ENCODE measurements around the gene KHDC4. TPM values are rescaled to one million over a fixed set of nuclear protein-coding genes. Genes with fewer than 3 reads are reported as not detected.

KHDC4 gene
- total RNA-seq, 1 experiment from 2014 or later, result 107 TPM

GRCh38 chr1:155890251-155890650 lies 44.0 kb downstream of the KHDC4 start:
- Mint-ChIP-seq H3K9me3 (ENCODE audit: low read depth, unreplicated experiment) (no peaks in the 10 kb centered on the region), H3K27me3 (ENCODE audit: unreplicated experiment) (no peaks in the 10 kb centered on the region), H3K27ac (ENCODE audit: unreplicated experiment) (no peak overlapping the region), H3K36me3 (ENCODE audit: insufficient read depth, unreplicated experiment) (peaks cover 6% of the 10 kb centered on the region), H3K4me1 (ENCODE audit: low read depth, unreplicated experiment) (peaks cover 29% of the 10 kb centered on the region), H3K4me3 (ENCODE audit: low read depth, unreplicated experiment) (no peak overlapping the region)
- TF ChIP-seq CTCF (IDR thresholded peaks at IDR 0.05; ENCODE audit: unreplicated experiment), result no peak
- CTCF ChIA-PET, result no interaction called here
- DNase-seq, result no peak
- intact Hi-C loops (cut with micrococcal nuclease; ENCODE audit: unreplicated experiment), result loop anchor here (5.0 kb wide), 1 partner anchor 33 kb away; the partner anchor contains the start of genes GON4L and SYT11
- no TSS peak for BruUV-seq (replicated peaks)

DNA sequence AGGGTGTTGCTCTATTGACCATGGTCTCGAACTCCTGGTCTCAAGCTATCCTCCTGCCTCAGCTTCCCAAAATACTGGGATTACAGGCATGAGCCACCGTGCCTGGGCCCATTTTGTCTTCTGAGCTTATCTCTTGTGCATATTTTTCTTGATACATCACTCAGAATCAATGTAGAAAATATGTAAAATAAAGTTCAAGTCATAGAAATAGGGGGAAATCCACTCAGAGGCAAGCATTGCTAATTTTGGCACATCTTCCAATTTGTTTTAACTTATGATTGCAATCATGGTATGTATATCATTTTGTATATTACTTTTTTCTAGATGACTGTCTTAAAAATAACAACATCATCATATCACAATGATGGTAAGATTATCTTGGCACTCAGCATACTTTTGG lies 44.6 kb downstream of the KHDC4 start:
- no TSS peak for BruUV-seq (replicated peaks)
- Mint-ChIP-seq H3K9me3 (ENCODE audit: low read depth, unreplicated experiment) (no peaks in the 10 kb centered on the region), H3K27me3 (ENCODE audit: unreplicated experiment) (peaks cover 2% of the 10 kb centered on the region), H3K36me3 (ENCODE audit: insufficient read depth, unreplicated experiment) (peaks cover 6% of the 10 kb centered on the region), H3K27ac (ENCODE audit: unreplicated experiment) (no peak overlapping the region), H3K4me3 (ENCODE audit: low read depth, unreplicated experiment) (no peak overlapping the region), H3K4me1 (ENCODE audit: low read depth, unreplicated experiment) (peaks cover 29% of the 10 kb centered on the region)
- intact Hi-C loops (cut with micrococcal nuclease; ENCODE audit: unreplicated experiment), result no loop called here
- no peak for DNase-seq
- CTCF ChIA-PET, result interaction anchor here (0.6 kb wide), 1 partner anchor 27 kb away, joined by 3 read pairs; no protein-coding TSS in a partner anchor
- no peak for TF ChIP-seq CTCF (IDR thresholded peaks at IDR 0.05; ENCODE audit: unreplicated experiment)

DNA sequence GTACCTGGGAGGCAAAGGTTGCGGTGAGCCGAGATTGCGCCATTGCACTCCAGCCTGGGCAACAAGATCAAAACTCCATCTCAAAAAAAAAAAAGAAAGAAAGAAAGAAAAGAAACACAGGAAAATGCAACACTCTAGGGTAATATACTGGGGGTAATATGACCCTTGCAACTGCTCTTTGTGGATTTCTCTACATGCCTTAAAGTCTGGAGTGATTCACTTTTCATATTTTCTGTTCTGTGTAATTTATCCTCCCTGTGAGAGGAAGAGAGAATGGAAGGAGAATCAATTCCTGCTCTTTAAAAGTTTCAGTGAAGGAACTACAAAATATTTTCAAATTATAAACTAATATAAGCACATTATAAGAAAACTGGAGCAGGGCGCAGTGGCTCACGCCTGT lies 45.7 kb downstream of the KHDC4 start:
- no peak for DNase-seq
- Mint-ChIP-seq H3K9me3 (ENCODE audit: low read depth, unreplicated experiment) (no peaks in the 10 kb centered on the region), H3K36me3 (ENCODE audit: insufficient read depth, unreplicated experiment) (peaks cover 2% of the 10 kb centered on the region), H3K4me3 (ENCODE audit: low read depth, unreplicated experiment) (no peak overlapping the region), H3K27ac (ENCODE audit: unreplicated experiment) (no peak overlapping the region), H3K27me3 (ENCODE audit: unreplicated experiment) (peaks cover 13% of the 10 kb centered on the region), H3K4me1 (ENCODE audit: low read depth, unreplicated experiment) (peaks cover 25% of the 10 kb centered on the region)
- no peak for TF ChIP-seq CTCF (IDR thresholded peaks at IDR 0.05; ENCODE audit: unreplicated experiment)
- BruUV-seq (replicated peaks), result no TSS peak
- CTCF ChIA-PET, result no interaction called here
- intact Hi-C loops (cut with micrococcal nuclease; ENCODE audit: unreplicated experiment), result no loop called here

- CTCF ChIA-PET, result no interaction called here
- TF ChIP-seq CTCF (IDR thresholded peaks at IDR 0.05; ENCODE audit: unreplicated experiment), result no peak
- DNase-seq, result no peak
- Mint-ChIP-seq H3K9me3 (ENCODE audit: low read depth, unreplicated experiment) (no peaks in the 10 kb centered on the region), H3K4me3 (ENCODE audit: low read depth, unreplicated experiment) (no peak overlapping the region), H3K27ac (ENCODE audit: unreplicated experiment) (no peak overlapping the region), H3K4me1 (ENCODE audit: low read depth, unreplicated experiment) (peaks cover 4% of the 10 kb centered on the region), H3K36me3 (ENCODE audit: insufficient read depth, unreplicated experiment) (no peaks in the 10 kb centered on the region), H3K27me3 (ENCODE audit: unreplicated experiment) (peaks cover 43% of the 10 kb centered on the region)
- no TSS peak for BruUV-seq (replicated peaks)
- intact Hi-C loops (cut with micrococcal nuclease; ENCODE audit: unreplicated experiment), result no loop called here
These were observed 49.2 kb downstream of the KHDC4 start for GRCh38 chr1:155884982-155885381.
